ENCODE data around the gene QRFPR.

GRCh38 chr4:121321466-121321865 is 59.4 kb downstream of the QRFPR start:
- TF ChIP-seq CTCF (conservative IDR thresholded peaks at IDR 0.05 in 1 of 2, IDR thresholded peaks at IDR 0.05 in 1 of 2; ENCODE audit: extremely low read depth in 1 of 2, insufficient read depth in 1 of 2, low read depth in 1 of 2, low read length in 2 of 2) (no peak), EZH2 (IDR thresholded peaks at IDR 0.05; ENCODE audit: borderline replicate concordance, low read length) (no peak)
